ENCODE data around the gene MLIP.

Gene MLIP

DNA sequence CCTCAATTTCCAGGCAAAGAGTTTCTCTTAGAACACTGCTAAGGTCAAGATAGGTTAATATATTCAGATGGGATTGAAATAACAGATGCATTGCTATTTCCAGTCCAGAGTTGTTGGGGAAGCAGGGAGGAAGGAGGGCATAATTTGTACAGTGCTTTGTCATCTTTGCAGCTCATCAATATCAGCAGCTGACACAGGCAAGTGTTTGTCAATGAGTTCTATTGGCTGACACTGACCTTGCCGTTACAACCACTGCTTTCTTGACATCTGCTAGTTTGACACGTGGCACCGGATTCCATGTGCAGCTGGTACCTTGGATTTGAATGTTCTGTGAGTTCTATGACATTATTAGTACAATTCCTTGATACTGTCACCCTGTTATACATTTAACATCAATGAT lies 28.0 kb upstream of the MLIP start:
- no peaks in the 10 kb centered on the region for H3K36me3 ChIP-seq (replicated peaks; ENCODE audit: low read depth, low read length)
- H3K4me1 ChIP-seq (ENCODE audit: low read length), result no peaks in the 10 kb centered on the region
- H2AFZ ChIP-seq (ENCODE audit: low read depth, low read length), result no peak overlapping the region

DNA sequence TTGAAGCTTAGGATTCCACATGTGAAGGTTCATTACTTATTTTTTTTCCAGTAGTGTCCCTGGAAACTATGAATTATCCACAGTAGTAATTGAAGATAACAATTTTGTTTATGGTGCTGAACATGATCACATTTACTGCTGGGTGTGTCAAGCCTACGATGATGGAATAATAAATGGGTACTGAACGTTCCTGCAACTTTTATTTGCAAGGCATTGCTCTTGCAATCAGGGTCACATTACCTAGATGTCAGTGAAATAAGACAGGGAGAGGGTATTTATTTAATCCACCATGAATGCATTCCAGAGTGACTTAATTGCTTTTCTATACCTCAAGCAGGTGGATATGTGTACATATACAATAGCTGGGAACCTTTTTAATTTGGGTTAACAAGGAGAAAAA lies 27.0 kb upstream of the MLIP start:
- H3K9ac ChIP-seq (ENCODE audit: low read length), result no peak overlapping the region
- no peaks in the 10 kb centered on the region for H3K27me3 ChIP-seq (ENCODE audit: low read depth, low read length)
- H3K9me3 ChIP-seq (ENCODE audit: insufficient read depth, low read length), result no peaks in the 10 kb centered on the region
- H3K4me1 ChIP-seq (ENCODE audit: low read length), result no peaks in the 10 kb centered on the region
- no peaks in the 10 kb centered on the region for H3K79me2 ChIP-seq (ENCODE audit: low read length)
- no peaks in the 10 kb centered on the region for H3K36me3 ChIP-seq (replicated peaks; ENCODE audit: low read depth, low read length)
- H3K27ac ChIP-seq (ENCODE audit: low read length), result no peak overlapping the region
- H3K4me3 ChIP-seq (ENCODE audit: low read length), result no peak overlapping the region
- no peak overlapping the region for H2AFZ ChIP-seq (ENCODE audit: low read depth, low read length)
- no peaks in the 10 kb centered on the region for H4K20me1 ChIP-seq (ENCODE audit: insufficient read depth, low read length)
- H3K4me2 ChIP-seq (ENCODE audit: low read length), result no peak overlapping the region
- TF ChIP-seq EZH2phosphoT487 (IDR thresholded peaks at IDR 0.05; ENCODE audit: low read depth) (no peak), CTCF (IDR thresholded peaks at IDR 0.05; ENCODE audit: low read depth, low read length) (no peak)

More for the DNA sequence above, 28.0 kb upstream of the MLIP start:
- Histone ChIP-seq H3K27ac (ENCODE audit: low read length) (no peak overlapping the region), H3K79me2 (ENCODE audit: low read length) (no peaks in the 10 kb centered on the region), H3K4me3 (ENCODE audit: low read length) (no peak overlapping the region), H3K27me3 (ENCODE audit: low read depth, low read length) (no peaks in the 10 kb centered on the region), H3K9ac (ENCODE audit: low read length) (no peak overlapping the region), H3K4me2 (ENCODE audit: low read length) (no peak overlapping the region), H3K9me3 (ENCODE audit: insufficient read depth, low read length) (no peaks in the 10 kb centered on the region), H4K20me1 (ENCODE audit: insufficient read depth, low read length) (no peaks in the 10 kb centered on the region)
- no peak for TF ChIP-seq EZH2phosphoT487 (IDR thresholded peaks at IDR 0.05; ENCODE audit: low read depth)
- TF ChIP-seq CTCF (IDR thresholded peaks at IDR 0.05; ENCODE audit: low read depth, low read length), result no peak

DNA sequence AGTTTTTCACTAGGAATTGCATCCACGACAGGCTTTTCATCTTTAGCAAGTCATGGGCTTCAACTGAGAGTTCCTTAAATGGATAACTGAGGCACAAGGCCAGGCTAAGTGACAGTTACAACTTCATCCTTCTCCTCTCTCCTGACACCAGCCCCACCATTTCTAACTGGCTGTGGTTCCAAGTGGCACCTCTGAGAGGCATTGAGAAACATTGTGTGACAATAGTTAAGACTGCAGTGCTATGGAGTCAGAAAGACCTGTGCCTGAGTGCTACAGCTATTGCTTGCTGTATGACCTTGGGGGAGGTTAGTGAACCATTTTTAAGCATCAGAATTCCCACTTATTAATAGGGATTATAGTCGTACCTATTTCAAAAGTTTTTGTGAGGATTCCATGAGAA lies 26.2 kb upstream of the MLIP start:
- no peak overlapping the region for H3K27ac ChIP-seq (ENCODE audit: low read length)
- no peak overlapping the region for H3K4me2 ChIP-seq (ENCODE audit: low read length)
- H4K20me1 ChIP-seq (ENCODE audit: insufficient read depth, low read length), result no peaks in the 10 kb centered on the region
- no peaks in the 10 kb centered on the region for H3K27me3 ChIP-seq (ENCODE audit: low read depth, low read length)
- H3K36me3 ChIP-seq (replicated peaks; ENCODE audit: low read depth, low read length), result no peaks in the 10 kb centered on the region
- H3K9me3 ChIP-seq (ENCODE audit: insufficient read depth, low read length), result no peaks in the 10 kb centered on the region
- H2AFZ ChIP-seq (ENCODE audit: low read depth, low read length), result no peak overlapping the region
- TF ChIP-seq EZH2phosphoT487 (IDR thresholded peaks at IDR 0.05; ENCODE audit: low read depth), result no peak
- TF ChIP-seq CTCF (IDR thresholded peaks at IDR 0.05; ENCODE audit: low read depth, low read length), result no peak
- H3K4me3 ChIP-seq (ENCODE audit: low read length), result no peak overlapping the region
- H3K4me1 ChIP-seq (ENCODE audit: low read length), result no peaks in the 10 kb centered on the region
- H3K9ac ChIP-seq (ENCODE audit: low read length), result no peak overlapping the region
- H3K79me2 ChIP-seq (ENCODE audit: low read length), result no peaks in the 10 kb centered on the region

GRCh38 chr6:54085541-54085940 lies 25.7 kb upstream of the MLIP start:
- Histone ChIP-seq H3K79me2 (ENCODE audit: low read length) (no peaks in the 10 kb centered on the region), H2AFZ (ENCODE audit: low read depth, low read length) (no peak overlapping the region), H3K27me3 (ENCODE audit: low read depth, low read length) (no peaks in the 10 kb centered on the region), H3K36me3 (replicated peaks; ENCODE audit: low read depth, low read length) (no peaks in the 10 kb centered on the region), H3K4me1 (ENCODE audit: low read length) (no peaks in the 10 kb centered on the region), H3K4me2 (ENCODE audit: low read length) (no peak overlapping the region), H3K27ac (ENCODE audit: low read length) (no peak overlapping the region), H3K9me3 (ENCODE audit: insufficient read depth, low read length) (no peaks in the 10 kb centered on the region), H3K4me3 (ENCODE audit: low read length) (no peak overlapping the region), H4K20me1 (ENCODE audit: insufficient read depth, low read length) (no peaks in the 10 kb centered on the region), H3K9ac (ENCODE audit: low read length) (no peak overlapping the region)
- no peak for TF ChIP-seq CTCF (IDR thresholded peaks at IDR 0.05; ENCODE audit: low read depth, low read length)
- no peak for TF ChIP-seq EZH2phosphoT487 (IDR thresholded peaks at IDR 0.05; ENCODE audit: low read depth)
